ENCODE data around the gene PFDN4.

PFDN4 gene

DNA sequence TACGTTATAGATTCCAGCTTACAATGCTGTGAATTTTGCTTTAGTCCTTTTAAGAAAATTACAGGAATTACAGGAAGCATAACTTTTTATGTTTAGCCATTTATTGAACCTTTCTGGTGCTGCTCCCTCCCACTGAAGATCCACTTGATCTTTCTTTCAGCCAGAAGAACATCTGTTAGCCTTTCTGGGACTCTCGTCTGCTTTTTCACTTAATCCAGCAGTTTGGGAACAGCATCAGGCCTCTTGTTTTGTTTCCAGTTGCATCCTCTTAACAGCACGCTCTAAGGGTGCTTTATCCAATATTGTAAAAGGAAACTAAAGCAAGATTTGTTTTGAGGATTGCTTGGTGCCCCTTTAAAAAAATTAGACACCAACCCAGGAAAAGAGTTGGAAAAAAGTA lies 23.8 kb upstream of the PFDN4 start:
- Histone ChIP-seq H2AFZ (ENCODE audit: low read depth) (no peak overlapping the region), H3K4me3 (IDR thresholded peaks at IDR 0.05; ENCODE audit: insufficient read depth, low read depth, low read length) (no peak overlapping the region), H4K20me1 (ENCODE audit: insufficient read depth) (no peaks in the 10 kb centered on the region), H3K27ac (no peak overlapping the region), H3K27me3 (ENCODE audit: insufficient read depth, low read depth) (no peaks in the 10 kb centered on the region), H3K4me2 (no peak overlapping the region), H3K4me1 (ENCODE audit: low read depth, poor library complexity, severe bottlenecking) (peaks cover 11% of the 10 kb centered on the region), H3K79me2 (ENCODE audit: insufficient read depth, low read depth) (no peaks in the 10 kb centered on the region), H3K36me3 (ENCODE audit: insufficient read depth) (no peaks in the 10 kb centered on the region), H3K9ac (no peak overlapping the region)
- TF ChIP-seq, protein P1, sequence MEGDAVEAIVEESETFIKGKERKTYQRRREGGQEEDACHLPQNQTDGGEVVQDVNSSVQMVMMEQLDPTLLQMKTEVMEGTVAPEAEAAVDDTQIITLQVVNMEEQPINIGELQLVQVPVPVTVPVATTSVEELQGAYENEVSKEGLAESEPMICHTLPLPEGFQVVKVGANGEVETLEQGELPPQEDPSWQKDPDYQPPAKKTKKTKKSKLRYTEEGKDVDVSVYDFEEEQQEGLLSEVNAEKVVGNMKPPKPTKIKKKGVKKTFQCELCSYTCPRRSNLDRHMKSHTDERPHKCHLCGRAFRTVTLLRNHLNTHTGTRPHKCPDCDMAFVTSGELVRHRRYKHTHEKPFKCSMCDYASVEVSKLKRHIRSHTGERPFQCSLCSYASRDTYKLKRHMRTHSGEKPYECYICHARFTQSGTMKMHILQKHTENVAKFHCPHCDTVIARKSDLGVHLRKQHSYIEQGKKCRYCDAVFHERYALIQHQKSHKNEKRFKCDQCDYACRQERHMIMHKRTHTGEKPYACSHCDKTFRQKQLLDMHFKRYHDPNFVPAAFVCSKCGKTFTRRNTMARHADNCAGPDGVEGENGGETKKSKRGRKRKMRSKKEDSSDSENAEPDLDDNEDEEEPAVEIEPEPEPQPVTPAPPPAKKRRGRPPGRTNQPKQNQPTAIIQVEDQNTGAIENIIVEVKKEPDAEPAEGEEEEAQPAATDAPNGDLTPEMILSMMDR (conservative IDR thresholded peaks at IDR 0.05; ENCODE audit: low read depth, low read length), result no peak

- Histone ChIP-seq H3K27ac (no peak overlapping the region), H3K36me3 (ENCODE audit: insufficient read depth) (no peaks in the 10 kb centered on the region), H3K4me1 (ENCODE audit: low read depth, poor library complexity, severe bottlenecking) (peaks cover 3% of the 10 kb centered on the region), H4K20me1 (ENCODE audit: insufficient read depth) (no peaks in the 10 kb centered on the region), H3K4me2 (no peak overlapping the region), H3K27me3 (ENCODE audit: insufficient read depth, low read depth) (no peaks in the 10 kb centered on the region), H3K4me3 (IDR thresholded peaks at IDR 0.05; ENCODE audit: insufficient read depth, low read depth, low read length) (no peak overlapping the region), H2AFZ (ENCODE audit: low read depth) (no peak overlapping the region), H3K79me2 (ENCODE audit: insufficient read depth, low read depth) (no peaks in the 10 kb centered on the region), H3K9ac (no peak overlapping the region)
- TF ChIP-seq, protein P1 (conservative IDR thresholded peaks at IDR 0.05; ENCODE audit: low read depth, low read length), result no peak
Observed at GRCh38 chr20:54184904-54185626, 22.8 kb upstream of the PFDN4 start.

GRCh38 chr20:54188132-54188849 lies 19.6 kb upstream of the PFDN4 start:
- TF ChIP-seq, protein P1 (conservative IDR thresholded peaks at IDR 0.05; ENCODE audit: low read depth, low read length), result no peak
- Histone ChIP-seq H3K36me3 (ENCODE audit: insufficient read depth) (no peaks in the 10 kb centered on the region), H3K79me2 (ENCODE audit: insufficient read depth, low read depth) (no peaks in the 10 kb centered on the region), H3K27ac (no peak overlapping the region), H4K20me1 (ENCODE audit: insufficient read depth) (no peaks in the 10 kb centered on the region), H3K27me3 (ENCODE audit: insufficient read depth, low read depth) (no peaks in the 10 kb centered on the region), H3K4me3 (IDR thresholded peaks at IDR 0.05; ENCODE audit: insufficient read depth, low read depth, low read length) (no peak overlapping the region), H3K9ac (no peak overlapping the region), H3K4me1 (ENCODE audit: low read depth, poor library complexity, severe bottlenecking) (no peaks in the 10 kb centered on the region), H2AFZ (ENCODE audit: low read depth) (no peak overlapping the region), H3K4me2 (no peak overlapping the region)

- no peak overlapping the region for H3K27ac ChIP-seq
- H4K20me1 ChIP-seq (ENCODE audit: insufficient read depth), result no peaks in the 10 kb centered on the region
- TF ChIP-seq, protein P1 (conservative IDR thresholded peaks at IDR 0.05; ENCODE audit: low read depth, low read length), result no peak
- no peaks in the 10 kb centered on the region for H3K79me2 ChIP-seq (ENCODE audit: insufficient read depth, low read depth)
- no peak overlapping the region for H3K9ac ChIP-seq
- no peak overlapping the region for H3K4me2 ChIP-seq
- no peak overlapping the region for H2AFZ ChIP-seq (ENCODE audit: low read depth)
- H3K4me3 ChIP-seq (IDR thresholded peaks at IDR 0.05; ENCODE audit: insufficient read depth, low read depth, low read length), result no peak overlapping the region
- H3K27me3 ChIP-seq (ENCODE audit: insufficient read depth, low read depth), result no peaks in the 10 kb centered on the region
- H3K4me1 ChIP-seq (ENCODE audit: low read depth, poor library complexity, severe bottlenecking), result no peaks in the 10 kb centered on the region
- H3K36me3 ChIP-seq (ENCODE audit: insufficient read depth), result no peaks in the 10 kb centered on the region
Observed at GRCh38 chr20:54189630-54190029, 18.3 kb upstream of the PFDN4 start.

All from KMS-11 (cell line).